CD14-positive monocyte (primary cell): ENCODE data around the gene SLC25A30. TPM values are rescaled to one million over a fixed set of nuclear protein-coding genes. Genes with fewer than 3 reads are reported as not detected.

Source experiments
- DNase-seq, 3 donors: peaks; one replicate each; pipeline ENCODE4 v3.0.0-alpha.2; 2011 to 2022
- H2AFZ ChIP-seq: 2 replicates; pipeline ENCODE4 v1.6.0; 2012; ENCODE audit warnings: mild to moderate bottlenecking, low read depth, low read length, inconsistent platforms; ENCODE audit not compliant: insufficient read depth, poor library complexity, severe bottlenecking
- H3K27ac ChIP-seq, 2 donors: 1 replicate in 1 of 2; 2 replicates in 1 of 2; pipeline ENCODE4 v1.5.1; 2012 to 2013; ENCODE audit warnings: low read length in 2 of 2, control low read depth in 1 of 2, inconsistent platforms in 1 of 2, low read depth in 1 of 2, mild to moderate bottlenecking in 1 of 2
- H3K27me3 ChIP-seq, 2 donors: one replicate each; pipeline versions ENCODE4 v1.6.0 to v1.6.1; 2011 to 2013; ENCODE audit warnings: low read length in 2 of 2; ENCODE audit not compliant: control insufficient read depth in 2 of 2, insufficient read depth in 2 of 2
- H3K36me3 ChIP-seq, 2 donors: replicated peaks in 1 of 2; 1 replicate in 1 of 2; 2 replicates in 1 of 2; pipeline versions ENCODE4 v1.5.1 to v1.6.1; 2012 to 2013; ENCODE audit warnings: low read length in 2 of 2, control low read depth in 1 of 2, inconsistent platforms in 1 of 2, mild to moderate bottlenecking in 1 of 2; ENCODE audit not compliant: insufficient read depth in 2 of 2, control insufficient read depth in 1 of 2
- H3K4me1 ChIP-seq, 2 donors: 1 replicate in 1 of 2; 2 replicates in 1 of 2; pipeline versions ENCODE4 v1.5.1 to v1.6.1; 2012 to 2013; ENCODE audit warnings: low read length in 2 of 2, control low read depth in 1 of 2, inconsistent platforms in 1 of 2, mild to moderate bottlenecking in 1 of 2, moderate library complexity in 1 of 2; ENCODE audit not compliant: insufficient read depth in 2 of 2, control insufficient read depth in 1 of 2
- H3K4me2 ChIP-seq: replicated peaks from 2 replicates; pipeline ENCODE3; 2012; ENCODE audit warnings: low read length, moderate library complexity, mild to moderate bottlenecking; ENCODE audit not compliant: poor library complexity, severe bottlenecking; ENCODE audit errors: extremely low read depth
- H3K4me3 ChIP-seq, 3 experiments: fragments of 200-600 bp in 1 of 3; sonication (generic) in 1 of 3; replicated peaks in 1 of 3; 1 replicate in 2 of 3; 2 replicates in 1 of 3; pipeline ENCODE4 v1.5.1; 2011 to 2013; ENCODE audit warnings: low read length in 3 of 3, mild to moderate bottlenecking in 3 of 3, control low read depth in 2 of 3, low read depth in 2 of 3, inconsistent platforms in 1 of 3, moderate library complexity in 1 of 3
- H3K79me2 ChIP-seq: 2 replicates; pipeline ENCODE4 v1.6.0; 2012; ENCODE audit warnings: mild to moderate bottlenecking, control low read depth, inconsistent platforms, low read length, moderate library complexity; ENCODE audit not compliant: insufficient read depth
- H3K9ac ChIP-seq: 2 replicates; pipeline ENCODE4 v1.6.0; 2017; ENCODE audit warnings: low read length, mild to moderate bottlenecking; ENCODE audit not compliant: insufficient read depth, poor library complexity, severe bottlenecking
- H3K9me3 ChIP-seq, 2 donors: replicated peaks in 1 of 2; 1 replicate in 1 of 2; 2 replicates in 1 of 2; pipeline versions ENCODE4 v1.5.1 to v1.6.1; 2012 to 2013; ENCODE audit warnings: low read length in 2 of 2, control low read depth in 1 of 2; ENCODE audit not compliant: control insufficient read depth in 1 of 2, insufficient read depth in 1 of 2
- H4K20me1 ChIP-seq: 2 replicates; pipeline ENCODE4 v1.6.0; 2012; ENCODE audit warnings: mild to moderate bottlenecking, low read length, control low read depth, moderate library complexity; ENCODE audit not compliant: insufficient read depth
- H3K27ac Mint-ChIP-seq, 7 donors: one replicate each; pipeline ENCODE4 v1.8.0; 2020; ENCODE audit warnings: mild to moderate bottlenecking in 7 of 7, mixed read lengths in 7 of 7, moderate library complexity in 6 of 7, inconsistent platforms in 2 of 7
- H3K27me3 Mint-ChIP-seq, 3 donors: one replicate each; pipeline ENCODE4 v1.8.0; 2021 to 2022; ENCODE audit warnings: low read depth in 3 of 3, mild to moderate bottlenecking in 3 of 3, mixed read lengths in 3 of 3, moderate library complexity in 3 of 3, inconsistent platforms in 1 of 3
- H3K36me3 Mint-ChIP-seq, 2 donors: one replicate each; pipeline ENCODE4 v1.8.0; 2020; ENCODE audit warnings: mixed read lengths in 2 of 2, inconsistent platforms in 1 of 2, mild to moderate bottlenecking in 1 of 2
- H3K4me1 Mint-ChIP-seq: one replicate; pipeline ENCODE4 v1.8.0; 2020; ENCODE audit warnings: mild to moderate bottlenecking, mixed read lengths
- H3K4me3 Mint-ChIP-seq, 2 donors: one replicate each; pipeline ENCODE4 v1.8.0; 2020; ENCODE audit warnings: mild to moderate bottlenecking in 2 of 2, mixed read lengths in 2 of 2, moderate library complexity in 1 of 2
- H3K9me3 Mint-ChIP-seq, 7 donors: one replicate each; pipeline ENCODE4 v1.8.0; 2020 to 2022; ENCODE audit warnings: mixed read lengths in 7 of 7, mild to moderate bottlenecking in 6 of 7, moderate library complexity in 6 of 7, inconsistent platforms in 2 of 7
- WGBS: methylation state at CpG from one replicate; pipeline ENCODE4 v1.1.5; 2013; ENCODE audit warnings: missing lambda C conversion rate; ENCODE audit not compliant: insufficient coverage; 5-methylcytosine and 5-hydroxymethylcytosine counted together
- intact Hi-C, 2 donors: fragments of 100-400 bp; cut with micrococcal nuclease; formaldehyde crosslinking; loops; one replicate each; pipeline versions ENCODE4 v1.15.0 to v1.15.1; 2023
- polyA plus RNA-seq, 3 donors: library from polyadenylated mRNA; depleted of rRNA in 1 of 3; unstranded in 2 of 3; stranded (reverse) in 1 of 3; fragments of 300-500 nt in 2 of 3; fragments of >200 nt in 1 of 3; fragmentation: Illumina TruSeq in 2 of 3; gene quantifications; 1 replicate in 2 of 3; 2 replicates in 1 of 3; pipeline ENCODE4 v1.2.3, GENCODE V29; 2012 to 2021
- TF ChIP-seq, protein P1 (sequence below): fragments of 200-600 bp; IDR thresholded peaks from one replicate; pipeline ENCODE4 v1.8.0; 2022; ENCODE audit warnings: antibody characterized with exemption, mild to moderate bottlenecking

Gene SLC25A30
- polyA plus RNA-seq, 3 donors: 0.92 to 14.0 (median 2.3) TPM

DNA sequence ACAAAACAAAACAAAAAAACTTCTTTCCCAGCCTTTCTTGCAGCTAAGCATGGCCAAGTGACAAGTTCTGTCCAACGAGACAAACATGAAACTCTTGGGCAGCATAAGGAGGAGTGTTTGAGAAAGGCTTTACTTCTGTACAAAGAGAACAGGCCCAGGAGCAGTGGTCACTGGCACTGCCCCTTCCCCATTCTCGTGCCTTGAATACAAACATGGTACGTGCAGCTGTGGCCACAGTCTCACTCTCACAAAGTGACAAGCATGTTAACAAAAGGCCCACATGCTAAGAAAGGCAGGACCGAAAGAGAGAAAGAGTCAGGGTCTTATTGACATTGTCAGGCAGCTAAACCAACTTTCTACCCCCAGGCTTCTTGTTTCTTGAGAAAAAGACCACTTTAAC, 19.8 kb upstream of the SLC25A30 start:
- no peaks in the 10 kb centered on the region for H3K36me3 Mint-ChIP-seq
- peaks cover 13% of the 10 kb centered on the region for H3K4me1 Mint-ChIP-seq
- Histone ChIP-seq H3K36me3 (no peaks in the 10 kb centered on the region), H3K9ac (no peak overlapping the region), H3K4me3 (no peak overlapping the region), H2AFZ (no peak overlapping the region), H3K4me1 (peaks cover 0 to 4% of the 10 kb centered on the region in 2 donors), H3K79me2 (no peaks in the 10 kb centered on the region), H4K20me1 (no peaks in the 10 kb centered on the region), H3K27me3 (no peaks in the 10 kb centered on the region), H3K4me2 (no peak overlapping the region), H3K27ac (no peak overlapping the region), H3K9me3 (no peaks in the 10 kb centered on the region)
- H3K27ac Mint-ChIP-seq: no peak overlapping the region
- no peak overlapping the region for H3K4me3 Mint-ChIP-seq
- intact Hi-C loops: no loop called here
- no peaks in the 10 kb centered on the region for H3K9me3 Mint-ChIP-seq
- TF ChIP-seq, protein P1, sequence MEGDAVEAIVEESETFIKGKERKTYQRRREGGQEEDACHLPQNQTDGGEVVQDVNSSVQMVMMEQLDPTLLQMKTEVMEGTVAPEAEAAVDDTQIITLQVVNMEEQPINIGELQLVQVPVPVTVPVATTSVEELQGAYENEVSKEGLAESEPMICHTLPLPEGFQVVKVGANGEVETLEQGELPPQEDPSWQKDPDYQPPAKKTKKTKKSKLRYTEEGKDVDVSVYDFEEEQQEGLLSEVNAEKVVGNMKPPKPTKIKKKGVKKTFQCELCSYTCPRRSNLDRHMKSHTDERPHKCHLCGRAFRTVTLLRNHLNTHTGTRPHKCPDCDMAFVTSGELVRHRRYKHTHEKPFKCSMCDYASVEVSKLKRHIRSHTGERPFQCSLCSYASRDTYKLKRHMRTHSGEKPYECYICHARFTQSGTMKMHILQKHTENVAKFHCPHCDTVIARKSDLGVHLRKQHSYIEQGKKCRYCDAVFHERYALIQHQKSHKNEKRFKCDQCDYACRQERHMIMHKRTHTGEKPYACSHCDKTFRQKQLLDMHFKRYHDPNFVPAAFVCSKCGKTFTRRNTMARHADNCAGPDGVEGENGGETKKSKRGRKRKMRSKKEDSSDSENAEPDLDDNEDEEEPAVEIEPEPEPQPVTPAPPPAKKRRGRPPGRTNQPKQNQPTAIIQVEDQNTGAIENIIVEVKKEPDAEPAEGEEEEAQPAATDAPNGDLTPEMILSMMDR: no peak
- H3K27me3 Mint-ChIP-seq: peaks cover 0 to 3% (median 0%) of the 10 kb centered on the region in 3 donors
- DNase-seq: no peak
- WGBS: 86% methylated on average over 4 of the region's 4 CpGs

DNA sequence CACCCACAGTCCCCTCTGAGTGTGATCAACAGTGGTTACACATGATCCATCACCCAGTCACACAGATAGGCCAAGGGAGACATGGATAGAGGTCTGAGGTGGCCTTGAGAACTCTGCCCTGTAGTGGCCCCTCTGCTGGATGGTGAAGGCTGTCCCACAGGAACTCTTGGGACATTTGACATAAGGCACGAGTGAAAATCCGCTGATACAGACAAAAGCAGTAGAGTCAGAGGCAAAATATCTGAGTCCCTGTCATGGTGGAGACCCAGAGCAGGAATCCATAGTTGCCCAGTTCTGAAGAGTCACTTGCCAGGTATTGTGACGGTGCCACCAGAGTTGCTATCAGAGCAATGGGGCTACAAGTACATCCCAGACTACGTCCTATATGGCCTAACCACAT, 18.8 kb upstream of the SLC25A30 start:
- WGBS: 95% methylated on average over 4 of the region's 4 CpGs
- H3K36me3 ChIP-seq: no peaks in the 10 kb centered on the region
- no peaks in the 10 kb centered on the region for H3K9me3 Mint-ChIP-seq
- no peaks in the 10 kb centered on the region for H3K36me3 Mint-ChIP-seq
- intact Hi-C loops: no loop called here
- TF ChIP-seq, protein P1: no peak
- DNase-seq: no peak
- no peaks in the 10 kb centered on the region for H3K9me3 ChIP-seq
- H3K27ac ChIP-seq: no peak overlapping the region
- peaks cover 0 to 3% (median 2%) of the 10 kb centered on the region in 3 donors for H3K27me3 Mint-ChIP-seq
- H3K4me2 ChIP-seq: no peak overlapping the region
- H2AFZ ChIP-seq: no peak overlapping the region
- H3K4me1 Mint-ChIP-seq: peaks cover 10% of the 10 kb centered on the region
- peak overlapping the region in 1 of 7 donors; percentile 13 for H3K27ac Mint-ChIP-seq
- H3K9ac ChIP-seq: no peak overlapping the region
- H4K20me1 ChIP-seq: no peaks in the 10 kb centered on the region
- no peak overlapping the region for H3K4me3 ChIP-seq
- H3K79me2 ChIP-seq: no peaks in the 10 kb centered on the region
- peaks cover 0 to 4% of the 10 kb centered on the region in 2 donors for H3K4me1 ChIP-seq
- no peak overlapping the region for H3K4me3 Mint-ChIP-seq
- no peaks in the 10 kb centered on the region for H3K27me3 ChIP-seq
